A549 treated with AZD2906 at 1 μM for 4 hours (cell line): ENCODE measurements around the gene UTY. TPM values are rescaled to one million over a fixed set of nuclear protein-coding genes. Genes with fewer than 3 reads are reported as not detected.

ENCODE experiments used
- total RNA-seq: library from RNA; stranded (reverse); fragments of 200-300 nt; extraction: Qiagen RNA extraction; gene quantifications from 5 replicates; pipeline ENCODE4 v1.2.3, GENCODE V29; 2022

Gene UTY
- total RNA-seq = 2.4 to 3.2 TPM (median 2.9 TPM) in 5 replicates

DNA sequence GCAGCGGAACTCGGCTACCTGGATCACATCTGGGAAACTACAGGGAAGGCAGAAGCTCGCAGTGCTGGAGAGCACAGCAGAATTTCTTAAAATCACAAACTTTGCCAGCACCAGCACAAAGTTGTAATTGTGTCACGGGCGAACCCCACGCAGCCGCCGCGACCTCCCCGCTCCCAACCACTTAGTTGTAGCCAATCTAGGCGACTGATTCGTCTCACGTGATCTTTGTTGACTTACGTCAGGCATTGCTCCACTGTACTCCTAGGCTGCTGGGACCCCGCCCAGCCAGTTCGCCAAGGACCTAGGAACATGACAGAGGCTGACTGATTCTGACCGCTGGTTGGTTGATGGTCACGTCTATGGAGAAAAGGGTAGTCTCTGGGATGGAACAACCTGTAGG lies at the start of gene UTY:
TSS of gene UTY (minus strand) at position 206 of the 400 bp plus-strand sequence. CDS start 368 bp downstream, outside the sequence.

Other genes with a start within 250 kb of the UTY start
- gene TMSB4Y, start 223.9 kb upstream of the UTY start, total RNA-seq = 0.71 to 1.2 TPM (median 1.0 TPM) in 5 replicates